Measurements from ENCODE around the gene NEAT1.
"Not testable (repeated sequence)": the region's sequence is repeated elsewhere in the genome, so short reads cannot be mapped to it uniquely, and the experiment has no call there.

NEAT1 gene

GRCh38 chr11:65445101-65445603 lies 22.6 kb downstream of the NEAT1 start:
- H3K27ac Mint-ChIP-seq: peak overlapping the region; percentile 83
- DNase-seq: no peak

GRCh38 chr11:65445604-65446445 lies 23.2 kb downstream of the NEAT1 start:
- Mint-ChIP-seq H3K4me1 (peaks cover 32% of the 10 kb centered on the region), H3K27me3 (peaks cover 4% of the 10 kb centered on the region), H3K4me3 (no peak overlapping the region), H3K27ac (peak overlapping the region; percentile 78), H3K9me3 (peaks cover 2% of the 10 kb centered on the region), H3K36me3 (peaks cover 25% of the 10 kb centered on the region)
- CTCF ChIA-PET: no interaction called here
- no peak for DNase-seq

More at GRCh38 chr11:65445101-65445603, 22.6 kb downstream of the NEAT1 start:
- CTCF ChIA-PET: no interaction called here
- Mint-ChIP-seq H3K4me3 (no peak overlapping the region), H3K27me3 (peaks cover 4% of the 10 kb centered on the region), H3K4me1 (peaks cover 38% of the 10 kb centered on the region), H3K9me3 (peaks cover 2% of the 10 kb centered on the region), H3K36me3 (peaks cover 26% of the 10 kb centered on the region)

GRCh38 chr11:65446446-65447277 lies 24.1 kb downstream of the NEAT1 start:
- Mint-ChIP-seq H3K27ac (peak overlapping the region; percentile 78), H3K4me1 (peaks cover 25% of the 10 kb centered on the region), H3K9me3 (peaks cover 2% of the 10 kb centered on the region), H3K4me3 (no peak overlapping the region), H3K36me3 (peaks cover 20% of the 10 kb centered on the region), H3K27me3 (peaks cover 4% of the 10 kb centered on the region)
- no peak for DNase-seq
- CTCF ChIA-PET: no interaction called here

- Mint-ChIP-seq H3K4me3 (no peak overlapping the region), H3K4me1 (peaks cover 11% of the 10 kb centered on the region), H3K27ac (peak overlapping the region; percentile 49), H3K27me3 (peaks cover 4% of the 10 kb centered on the region), H3K9me3 (peaks cover 2% of the 10 kb centered on the region), H3K36me3 (peaks cover 16% of the 10 kb centered on the region)
- CTCF ChIA-PET: no interaction called here
- no peak for DNase-seq
Observed at GRCh38 chr11:65448074-65448417, 25.4 kb downstream of the NEAT1 start.

GRCh38 chr11:65448418-65449105 lies 26.0 kb downstream of the NEAT1 start:
- H3K4me3 Mint-ChIP-seq: no peak overlapping the region
- CTCF ChIA-PET: no interaction called here
- H3K9me3 Mint-ChIP-seq: peaks cover 2% of the 10 kb centered on the region
- H3K36me3 Mint-ChIP-seq: peaks cover 11% of the 10 kb centered on the region
- no peak overlapping the region for H3K27ac Mint-ChIP-seq
- no peak for DNase-seq
- peaks cover 8% of the 10 kb centered on the region for H3K4me1 Mint-ChIP-seq
- H3K27me3 Mint-ChIP-seq: peaks cover 4% of the 10 kb centered on the region

- H3K4me3 Mint-ChIP-seq, H3K27ac Mint-ChIP-seq, DNase-seq, H3K9me3 Mint-ChIP-seq, CTCF ChIA-PET, H3K36me3 Mint-ChIP-seq: not testable (repeated sequence)
- Mint-ChIP-seq H3K4me1 (peaks cover 21% of the 10 kb centered on the region), H3K27me3 (peaks cover 12% of the 10 kb centered on the region)
Observed at GRCh38 chr11:65451301-65451700, 28.7 kb downstream of the NEAT1 start.

GRCh38 chr11:65452259-65452658 lies 29.7 kb downstream of the NEAT1 start:
- CTCF ChIA-PET, H3K36me3 Mint-ChIP-seq, DNase-seq, H3K9me3 Mint-ChIP-seq, H3K27ac Mint-ChIP-seq, H3K4me3 Mint-ChIP-seq: not testable (repeated sequence)
- Mint-ChIP-seq H3K27me3 (peaks cover 12% of the 10 kb centered on the region), H3K4me1 (peaks cover 27% of the 10 kb centered on the region)

- peaks cover 30% of the 10 kb centered on the region for H3K4me1 Mint-ChIP-seq
- no peak overlapping the region for H3K27ac Mint-ChIP-seq
- no peak overlapping the region for H3K4me3 Mint-ChIP-seq
- peaks cover 12% of the 10 kb centered on the region for H3K27me3 Mint-ChIP-seq
- peaks cover 2% of the 10 kb centered on the region for H3K9me3 Mint-ChIP-seq
- peaks cover 3% of the 10 kb centered on the region for H3K36me3 Mint-ChIP-seq
- CTCF ChIA-PET: interaction anchor here (0.6 kb wide), 1 partner anchor 25 kb away, joined by 3 read pairs; no protein-coding TSS in a partner anchor
- DNase-seq: no peak
Observed at GRCh38 chr11:65452806-65453490, 30.4 kb downstream of the NEAT1 start.

- no peak for DNase-seq
- CTCF ChIA-PET: interaction anchor here (1.0 kb wide), 1 partner anchor 17 kb away, joined by 3 read pairs; no protein-coding TSS in a partner anchor
- H3K36me3 Mint-ChIP-seq: peaks cover 3% of the 10 kb centered on the region
- peaks cover 8% of the 10 kb centered on the region for H3K27me3 Mint-ChIP-seq
- H3K4me1 Mint-ChIP-seq: peaks cover 30% of the 10 kb centered on the region
- peak overlapping the region; percentile 74 for H3K27ac Mint-ChIP-seq
- H3K9me3 Mint-ChIP-seq: peaks cover 1% of the 10 kb centered on the region
- peak overlapping the region; percentile 90 for H3K4me3 Mint-ChIP-seq
Observed at GRCh38 chr11:65454311-65454695, 31.7 kb downstream of the NEAT1 start.

- Mint-ChIP-seq H3K36me3 (peaks cover 3% of the 10 kb centered on the region), H3K27ac (peak overlapping the region; percentile 74), H3K27me3 (peaks cover 8% of the 10 kb centered on the region), H3K4me3 (peak overlapping the region; percentile 90), H3K9me3 (no peaks in the 10 kb centered on the region), H3K4me1 (peaks cover 32% of the 10 kb centered on the region)
- peak; percentile 89 for DNase-seq
- CTCF ChIA-PET: interaction anchor here (1.0 kb wide), 1 partner anchor 17 kb away, joined by 3 read pairs; no protein-coding TSS in a partner anchor
Observed at GRCh38 chr11:65454696-65455456, 32.3 kb downstream of the NEAT1 start.

- H3K36me3 Mint-ChIP-seq: peaks cover 3% of the 10 kb centered on the region
- no peaks in the 10 kb centered on the region for H3K9me3 Mint-ChIP-seq
- no peak for DNase-seq
- H3K27me3 Mint-ChIP-seq: peaks cover 8% of the 10 kb centered on the region
- CTCF ChIA-PET: no interaction called here
- peak overlapping the region; percentile 66 for H3K4me3 Mint-ChIP-seq
- no peak overlapping the region for H3K27ac Mint-ChIP-seq
- H3K4me1 Mint-ChIP-seq: peaks cover 32% of the 10 kb centered on the region
Observed at GRCh38 chr11:65456418-65456817, 33.8 kb downstream of the NEAT1 start.

GRCh38 chr11:65459552-65459951 lies 37.0 kb downstream of the NEAT1 start:
- no peak overlapping the region for H3K4me3 Mint-ChIP-seq
- no peaks in the 10 kb centered on the region for H3K9me3 Mint-ChIP-seq
- H3K36me3 Mint-ChIP-seq: peaks cover 2% of the 10 kb centered on the region

GRCh38 chr11:65465471-65465870 lies 42.9 kb downstream of the NEAT1 start:
- not testable (repeated sequence) for DNase-seq, H3K27ac Mint-ChIP-seq, H3K36me3 Mint-ChIP-seq, H3K9me3 Mint-ChIP-seq, H3K27me3 Mint-ChIP-seq, H3K4me3 Mint-ChIP-seq, H3K4me1 Mint-ChIP-seq
- CTCF ChIA-PET: interaction anchor here (2.0 to 10.1 kb wide), 2 partner anchors 49 to 83 kb away, joined by 4 to 146 read pairs; no protein-coding TSS in a partner anchor

More at GRCh38 chr11:65459552-65459951, 37.0 kb downstream of the NEAT1 start:
- Mint-ChIP-seq H3K27ac (no peak overlapping the region), H3K4me1 (peaks cover 26% of the 10 kb centered on the region), H3K27me3 (peaks cover 14% of the 10 kb centered on the region)
- CTCF ChIA-PET: interaction anchor here (1.5 kb wide), 1 partner anchor 9 kb away, joined by 5 read pairs; no protein-coding TSS in a partner anchor
- DNase-seq: no peak

All from activated naive CD4-positive, alpha-beta T cell treated with anti-CD3 and anti-CD28 coated beads, Interleukin-2, amount 10 ng/mL, durations not matched to agents 7 days and 5 days (primary cell).